NCI-H82 treated with DMSO at 0.1 percent for 48 hours (cell line): Measurements from ENCODE around the gene EHD4.

Source experiments
- DNase-seq: peaks from one replicate; lab custom pipeline; 2025; ENCODE audit not compliant: unreplicated experiment; lab: John Stamatoyannopoulos, UW

Gene EHD4

GRCh38 chr15:41995476-41995855, 23.1 kb upstream of the EHD4 start:
- no peak for DNase-seq

DNA sequence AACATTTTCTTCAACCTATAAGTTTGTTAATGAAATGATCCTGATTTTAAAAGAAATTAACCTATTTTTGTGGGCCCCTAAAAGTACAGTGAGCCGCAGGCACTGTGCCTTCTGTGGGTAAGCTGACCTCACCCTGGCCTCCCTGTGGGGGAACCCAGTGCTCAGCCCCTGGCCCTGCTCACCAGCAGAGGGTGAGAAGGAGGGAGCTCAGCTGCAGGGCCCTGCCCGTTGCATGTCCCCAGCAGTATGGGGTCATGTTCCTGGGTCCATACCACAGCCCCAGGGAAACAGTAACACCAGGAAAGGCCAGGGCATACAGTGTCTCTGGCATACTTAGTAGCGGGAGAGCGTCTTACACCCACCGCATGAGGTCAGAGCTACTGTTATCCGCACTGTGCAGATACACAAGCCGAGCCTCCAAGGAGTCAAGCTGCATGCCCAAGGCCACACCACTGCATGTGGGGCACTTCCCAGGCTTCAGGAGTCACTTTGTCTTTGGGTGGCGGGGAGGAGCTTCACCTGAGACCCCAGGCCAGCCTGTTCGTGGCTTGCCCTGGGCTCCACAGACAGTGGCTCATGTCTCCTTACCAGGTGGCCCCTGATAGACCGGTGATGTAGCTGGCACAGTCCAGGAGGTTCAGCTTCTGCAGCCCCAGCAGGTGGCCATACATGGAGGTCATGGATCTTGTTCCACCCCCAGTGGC, 22.6 kb upstream of the EHD4 start:
- no peak for DNase-seq

DNA sequence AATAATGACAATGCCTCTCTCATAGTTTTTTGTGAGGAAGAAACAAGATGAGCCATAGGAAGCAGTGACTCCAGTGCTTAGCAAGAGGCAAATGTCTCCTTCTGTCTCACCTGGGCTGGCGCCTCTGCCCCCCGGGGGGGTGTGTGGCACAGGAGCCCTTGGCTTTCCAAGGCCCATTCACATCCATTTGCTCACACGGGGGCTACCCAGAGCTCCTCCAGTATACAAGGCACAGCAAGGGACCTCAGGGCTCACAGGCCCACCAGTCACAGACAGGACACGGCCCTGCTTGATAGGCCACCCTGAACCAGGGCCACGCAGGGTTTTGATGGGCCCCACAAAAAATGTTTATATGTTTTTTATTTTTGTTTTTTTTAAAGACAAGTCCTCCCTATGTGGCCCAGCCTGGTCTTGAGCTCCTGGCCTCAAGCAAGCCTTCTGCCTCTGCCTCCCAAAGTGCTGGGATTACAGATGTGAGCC, 21.9 kb upstream of the EHD4 start:
- DNase-seq, result no peak

DNA sequence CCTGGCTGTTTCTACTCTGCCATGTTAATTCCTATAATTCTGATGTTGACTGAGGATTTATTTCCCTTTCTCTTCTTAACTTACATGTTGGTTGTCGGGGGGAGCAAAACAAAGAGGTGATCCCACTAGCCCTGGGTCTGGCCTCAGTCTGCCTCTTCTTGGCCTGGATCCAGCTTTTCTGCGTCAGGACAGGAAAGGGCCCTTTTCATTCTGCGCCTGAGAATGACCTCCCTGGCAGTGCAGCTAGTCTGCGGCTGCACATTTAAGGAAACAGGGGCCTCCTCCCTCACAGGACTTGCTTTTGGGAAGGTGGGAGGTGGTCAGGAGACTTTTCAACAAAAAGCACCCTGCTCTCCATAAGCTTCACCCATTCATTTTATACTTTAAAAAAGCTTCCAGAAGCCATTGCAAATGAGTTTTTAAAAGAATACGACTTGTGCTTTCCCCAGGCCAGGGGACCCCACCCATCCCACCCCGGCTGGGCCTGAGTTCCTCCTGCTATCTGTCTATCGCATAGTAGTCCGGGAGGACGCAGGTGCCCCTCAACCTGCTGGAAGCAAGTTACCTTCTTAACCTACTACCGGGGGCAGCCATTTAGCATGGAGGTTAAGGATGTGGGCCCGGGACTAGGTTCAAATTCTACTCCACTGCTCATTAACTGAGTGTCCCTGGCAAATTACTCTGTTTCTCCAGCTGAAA, 21.3 kb upstream of the EHD4 start:
- DNase-seq, result no peak

DNA sequence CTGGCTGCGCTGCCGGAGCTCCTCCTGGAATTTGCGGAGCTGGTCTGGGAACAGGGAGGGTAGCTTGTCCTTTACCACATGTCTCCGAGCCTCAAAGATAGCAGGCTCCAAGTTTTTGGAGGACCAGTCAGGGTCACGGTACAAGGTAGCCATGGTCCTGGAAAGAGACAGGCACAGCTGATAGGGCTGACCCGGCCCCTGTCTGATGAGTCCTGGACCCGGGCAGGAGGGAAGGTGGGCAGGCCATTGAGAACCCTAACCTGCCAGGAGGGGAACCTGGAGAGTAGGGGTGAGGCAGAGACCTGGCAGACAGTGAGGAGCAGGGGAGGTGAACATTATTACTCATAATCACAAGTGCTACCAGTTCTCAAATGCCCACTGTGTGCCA, 20.4 kb upstream of the EHD4 start:
- no peak for DNase-seq

DNA sequence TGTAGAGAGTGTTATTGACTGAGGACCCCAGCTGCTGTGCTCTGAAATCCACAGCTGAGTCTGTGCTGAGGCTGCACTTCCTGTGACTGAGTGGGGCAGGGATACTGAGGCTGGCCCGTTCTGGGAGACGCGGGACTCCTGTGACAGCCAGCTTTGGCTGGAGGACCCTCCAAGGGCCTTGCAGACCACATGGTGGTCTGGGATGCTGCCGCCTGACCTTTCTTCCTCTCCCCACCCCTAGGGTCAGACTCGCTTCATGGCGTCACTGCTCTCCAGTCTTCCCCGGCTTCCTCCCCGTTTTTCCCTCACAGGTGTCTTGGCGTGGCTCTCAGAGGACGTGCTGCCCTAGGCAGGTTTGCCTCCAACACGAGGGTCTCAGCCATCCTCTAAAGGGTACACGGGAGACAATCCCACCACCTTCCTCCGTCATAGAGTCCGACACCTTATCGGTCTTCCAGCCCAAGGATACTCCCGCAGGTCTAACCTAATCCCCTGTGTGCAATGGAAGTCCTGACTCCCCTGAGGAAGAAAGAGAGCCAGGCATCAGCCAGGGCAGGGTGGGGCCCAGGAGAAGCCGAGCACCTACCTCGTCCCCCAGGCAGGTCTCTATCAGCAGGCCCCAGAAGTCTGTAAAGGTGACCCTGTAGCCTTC, 19.9 kb upstream of the EHD4 start:
- DNase-seq, result no peak

DNA sequence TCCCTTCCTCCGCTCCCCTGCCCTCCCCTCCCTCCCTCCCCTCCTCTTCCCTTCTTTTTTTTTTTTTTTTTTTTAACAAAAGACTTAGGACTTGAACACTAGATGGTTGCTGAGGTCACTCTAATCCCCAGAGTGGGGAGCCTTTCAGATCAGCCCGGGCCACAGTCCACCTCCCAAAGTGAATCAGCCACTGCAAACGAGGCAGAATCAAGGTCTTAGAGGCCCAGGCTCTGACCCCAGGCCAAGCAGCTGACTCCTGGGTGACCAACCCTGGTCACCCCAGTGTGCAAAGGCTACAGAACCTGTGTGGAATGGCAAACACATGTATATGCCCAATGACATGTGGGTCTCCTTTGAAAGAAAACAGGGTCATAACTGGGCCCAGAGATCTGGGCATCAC, 18.3 kb upstream of the EHD4 start:
- DNase-seq, result no peak

DNA sequence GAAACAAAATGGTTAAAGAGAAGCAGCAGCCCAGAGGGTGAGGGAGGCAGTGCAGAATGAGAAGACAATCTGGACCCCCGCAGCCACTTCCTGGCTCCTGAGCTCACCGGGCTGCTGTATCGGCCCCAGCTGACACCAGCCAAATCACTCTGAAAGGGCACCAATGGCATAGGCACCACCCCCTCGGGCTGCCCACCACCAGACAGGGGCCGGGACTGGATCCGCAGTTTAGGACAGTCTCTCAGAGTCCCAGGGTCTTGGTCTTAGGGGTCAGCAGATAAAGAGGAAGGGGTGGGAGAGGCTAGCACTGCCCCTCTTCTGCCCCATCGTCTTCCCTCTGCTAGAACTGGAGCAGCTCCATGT, 17.9 kb upstream of the EHD4 start:
- DNase-seq, result no peak

GRCh38 chr15:41989573-41990242, 17.4 kb upstream of the EHD4 start:
- no peak for DNase-seq

DNA sequence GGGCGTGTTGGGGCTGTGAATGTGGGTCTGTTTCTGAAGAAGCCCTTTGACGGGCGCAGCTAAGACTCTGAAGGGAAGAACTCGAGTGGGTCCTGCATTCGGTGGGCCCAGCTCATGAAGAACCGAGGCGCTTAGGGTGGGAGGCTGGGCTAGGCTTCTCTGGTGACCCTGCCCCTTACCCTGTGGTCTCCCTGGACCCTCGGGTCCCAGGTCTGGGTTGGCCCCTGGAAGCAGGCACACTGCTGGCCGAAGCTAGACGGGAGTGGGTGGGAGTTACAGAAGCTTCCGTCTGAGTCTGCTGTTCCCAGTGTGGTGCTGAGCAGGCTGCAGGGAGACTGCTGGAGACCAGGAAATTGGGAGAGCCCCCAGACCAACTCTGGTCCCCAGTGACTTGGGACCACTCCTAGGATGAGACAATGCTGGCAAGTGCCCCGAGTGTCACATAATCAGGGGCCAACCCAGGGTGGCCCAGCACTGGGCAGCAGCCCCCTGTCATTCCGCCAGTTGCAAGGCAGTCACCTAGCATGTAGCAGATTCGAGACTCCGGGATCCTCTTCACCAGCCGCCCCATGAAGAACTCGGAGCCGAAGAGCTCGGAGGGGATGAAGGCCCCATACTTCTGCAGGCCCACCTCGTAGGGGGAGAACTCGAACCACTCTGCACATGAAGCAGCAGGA, 16.7 kb upstream of the EHD4 start:
- no peak for DNase-seq

GRCh38 chr15:41987925-41988275, 15.5 kb upstream of the EHD4 start:
- DNase-seq, result no peak

- no peak for DNase-seq
Measured at GRCh38 chr15:41987246-41987924, 15.0 kb upstream of the EHD4 start.

DNA sequence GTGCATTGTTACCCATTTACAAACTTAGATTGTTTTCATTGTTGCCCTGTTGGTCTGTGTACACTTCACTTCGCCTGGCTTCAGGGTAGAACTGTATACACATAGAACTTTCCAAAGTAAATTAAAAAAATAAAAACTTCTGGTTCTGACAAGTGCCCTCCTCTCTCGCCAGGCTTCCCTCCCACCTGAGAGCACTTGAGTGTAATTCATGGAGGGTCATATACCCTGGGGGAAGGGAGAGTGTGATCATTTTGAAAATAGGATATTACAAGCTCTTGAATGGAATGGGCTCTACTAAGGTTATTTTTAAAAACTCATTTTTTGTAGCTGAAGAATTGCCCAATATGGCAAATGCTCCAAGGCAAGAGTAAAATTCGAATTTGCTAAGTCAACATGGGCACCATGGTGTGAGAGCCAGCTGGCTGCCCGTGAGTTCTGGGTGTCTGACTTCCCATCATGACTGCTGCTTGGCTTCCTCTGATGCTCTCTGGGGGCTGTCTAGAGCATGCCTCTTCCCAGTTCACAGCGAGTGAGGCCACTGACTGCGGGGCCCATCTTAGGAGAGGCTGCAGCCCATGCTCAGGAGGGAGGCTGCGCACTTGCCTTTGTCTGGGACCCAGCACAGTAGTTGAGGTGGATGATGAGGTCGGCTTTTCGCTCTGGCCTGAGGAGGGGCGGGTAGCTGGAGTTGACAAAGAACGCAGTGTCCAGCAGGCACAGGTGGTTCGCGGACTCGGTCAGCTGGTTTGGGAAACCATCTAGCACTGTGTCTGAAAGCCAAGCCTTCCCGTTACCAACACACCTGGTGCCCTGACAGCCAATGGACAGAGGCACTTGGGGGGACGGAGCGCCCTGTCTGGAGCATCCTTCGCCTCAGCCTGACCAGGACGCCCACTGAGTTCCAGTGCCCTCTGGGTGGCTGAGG, 13.1 kb upstream of the EHD4 start:
- DNase-seq, result no peak

- no peak for DNase-seq
Measured at GRCh38 chr15:41984622-41985021, 12.3 kb upstream of the EHD4 start.

DNA sequence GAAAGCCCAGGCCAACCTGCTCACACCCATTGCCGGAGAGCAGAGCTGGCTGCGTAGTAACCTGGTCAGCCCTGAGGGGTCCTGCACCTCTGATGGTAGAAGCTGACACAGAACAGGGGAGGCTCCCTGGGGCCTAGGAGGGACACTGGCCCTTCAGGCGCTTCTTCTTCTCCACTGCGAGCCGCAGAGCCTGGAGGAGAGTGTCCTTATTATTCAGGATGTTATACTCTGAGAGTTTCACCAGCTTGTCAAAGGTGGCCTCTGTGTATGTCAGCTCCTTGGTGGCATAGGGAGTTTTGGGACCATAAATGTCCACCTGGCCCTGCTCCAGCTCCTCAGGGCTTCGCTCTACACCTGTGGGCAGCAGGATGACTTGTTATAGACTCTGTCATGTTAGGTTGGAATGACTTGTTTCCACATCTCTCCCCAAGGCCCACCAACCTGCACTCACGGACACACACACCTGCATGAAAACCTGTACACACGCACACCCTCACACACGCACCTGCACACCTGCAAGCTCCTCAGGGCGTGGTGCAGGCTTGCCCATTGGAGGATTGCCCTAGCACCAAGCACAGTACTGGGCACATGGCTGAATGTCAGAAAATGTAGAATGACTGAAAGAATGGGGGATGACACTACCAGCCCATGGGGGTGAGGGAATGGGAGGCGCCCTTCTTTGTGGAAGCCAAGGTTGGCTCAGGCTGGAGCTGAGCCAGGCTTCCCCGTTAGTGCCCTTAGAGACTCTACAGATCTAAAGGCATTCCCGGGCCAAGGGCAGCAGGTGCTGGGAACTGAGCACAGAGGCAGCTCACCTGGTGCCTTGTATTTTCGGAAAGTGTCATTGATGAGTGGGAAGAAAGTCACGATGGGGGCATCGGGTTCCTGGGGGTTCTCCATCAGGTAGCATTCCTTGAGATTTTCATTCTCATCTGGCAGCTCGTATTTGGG, 11.5 kb upstream of the EHD4 start:
- DNase-seq, result no peak

- no peak for DNase-seq
Measured at GRCh38 chr15:41983221-41983620, 10.9 kb upstream of the EHD4 start.

DNA sequence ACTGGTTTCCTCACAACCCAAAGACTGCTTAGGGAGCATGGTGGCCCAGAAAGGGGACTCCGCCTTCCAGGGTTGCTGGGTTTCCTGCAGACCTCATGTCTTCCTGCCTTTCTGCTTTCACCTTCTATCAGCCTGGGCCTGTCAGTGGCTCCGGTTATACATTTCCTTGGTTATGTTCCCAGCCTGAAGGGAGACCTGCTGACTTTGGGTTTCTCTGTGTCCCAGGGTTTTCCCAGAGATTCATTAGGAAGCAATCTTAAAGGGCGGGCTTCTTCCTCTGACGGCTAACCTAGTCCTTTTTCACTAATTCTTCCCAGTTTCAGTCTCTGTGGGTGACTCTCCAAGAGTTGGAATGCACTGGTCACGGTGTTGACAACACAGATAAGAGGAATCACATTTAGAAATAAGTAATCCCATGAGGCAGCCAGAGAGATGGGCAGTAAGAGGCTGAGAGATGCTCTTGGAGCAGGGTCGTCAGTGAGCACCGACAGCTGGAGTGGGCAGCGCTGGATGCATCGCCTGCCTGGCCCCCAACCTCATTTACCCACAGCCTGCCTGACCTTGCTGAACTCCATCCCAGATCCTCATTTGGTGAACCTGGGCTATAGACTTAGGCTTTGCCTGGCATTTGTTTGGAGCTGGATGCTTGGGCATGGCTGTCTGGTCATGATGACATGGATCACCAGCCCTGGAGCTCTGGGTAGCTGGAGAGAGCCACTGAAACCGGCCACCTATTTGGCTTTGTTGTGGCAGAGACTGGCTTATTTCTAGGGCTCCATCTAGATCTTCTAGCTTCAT, 10.0 kb upstream of the EHD4 start:
- DNase-seq, result no peak
